Upper lobe of left lung (tissue), 4 donors: ENCODE results near the gene PDE6G.

ENCODE experiments used
- CTCF ChIP-seq, 6 experiments: fragments of 450-650 bp in 4 of 6; fragments of 200-600 bp in 2 of 6; sonication (generic) in 2 of 6; IDR thresholded peaks; one replicate each; pipeline ENCODE4 v1.5.1; 2016 to 2019; ENCODE audit warnings: antibody characterized with exemption in 6 of 6
- EP300 ChIP-seq, 4 donors: sonication (generic); formaldehyde crosslinking; IDR thresholded peaks; one replicate each; pipeline ENCODE4 v1.5.1; 2017; ENCODE audit warnings: antibody characterized with exemption in 4 of 4, control low read depth in 2 of 4
- POLR2A ChIP-seq, 4 donors: fragments of 450-650 bp; IDR thresholded peaks; one replicate each; pipeline ENCODE4 v1.5.1; 2016 to 2017; ENCODE audit warnings: antibody characterized with exemption in 4 of 4, mild to moderate bottlenecking in 2 of 4
- POLR2AphosphoS5 ChIP-seq, 2 donors: sonication (generic); formaldehyde crosslinking; IDR thresholded peaks; one replicate each; pipeline ENCODE4 v1.5.1; 2017; ENCODE audit warnings: antibody characterized with exemption in 2 of 2

- TF ChIP-seq POLR2A (IDR thresholded peaks at IDR 0.05), result no peak
- no peak for TF ChIP-seq CTCF (IDR thresholded peaks at IDR 0.05)
- TF ChIP-seq EP300 (IDR thresholded peaks at IDR 0.05), result no peak
- no peak for TF ChIP-seq POLR2AphosphoS5 (IDR thresholded peaks at IDR 0.05)
Measured at GRCh38 chr17:81696218-81696941, 40.0 kb upstream of the PDE6G start.
